Hindlimb muscle (tissue), 1 donor: ENCODE measurements around the gene RPS24. TPM values are rescaled to one million over a fixed set of nuclear protein-coding genes. Genes with fewer than 3 reads are reported as not detected.

ENCODE experiments used
- DNase-seq: peaks from one replicate; pipeline ENCODE4 v3.0.0-alpha.2; 2013
- polyA plus RNA-seq: library from polyadenylated mRNA; unstranded; fragments of 120-200 nt; gene quantifications from one replicate; pipeline ENCODE4 v1.2.1, GENCODE V29; 2013; ENCODE audit not compliant: insufficient read length

The RPS24 gene
- polyA plus RNA-seq, 1 donor: 3,169 TPM

- peak; percentile 52 for DNase-seq
These were observed 5.0 kb upstream of the RPS24 start for GRCh38 chr10:78028438-78029268.

- peak; percentile 96 for DNase-seq
These were observed 4.1 kb upstream of the RPS24 start, which contains the start of gene POLR3A for GRCh38 chr10:78029269-78030226. Gene POLR3A (minus strand): TSS chr10:78029515. CDS start chr10:78029407, 108 bp downstream.

- no peak for DNase-seq
These were observed 351 bp upstream of the RPS24 start for GRCh38 chr10:78033387-78033636.

GRCh38 chr10:78035025-78035424 is 1.4 kb downstream of the RPS24 start:
- no peak for DNase-seq

DNA sequence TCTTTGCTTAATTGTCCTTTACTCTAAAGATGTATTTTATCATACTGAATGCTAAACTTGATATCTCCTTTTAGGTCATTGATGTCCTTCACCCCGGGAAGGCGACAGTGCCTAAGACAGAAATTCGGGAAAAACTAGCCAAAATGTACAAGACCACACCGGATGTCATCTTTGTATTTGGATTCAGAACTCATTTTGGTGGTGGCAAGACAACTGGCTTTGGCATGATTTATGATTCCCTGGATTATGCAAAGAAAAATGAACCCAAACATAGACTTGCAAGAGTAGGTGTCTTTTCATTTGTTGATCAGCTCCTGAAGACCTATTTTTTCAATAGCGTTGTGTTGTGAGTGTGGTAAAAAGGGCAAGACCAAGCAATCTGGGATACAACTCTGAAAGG is 1.8 kb downstream of the RPS24 start:
- no peak for DNase-seq

- DNase-seq: no peak
These were observed 2.4 kb downstream of the RPS24 start for GRCh38 chr10:78035933-78036583.

DNA sequence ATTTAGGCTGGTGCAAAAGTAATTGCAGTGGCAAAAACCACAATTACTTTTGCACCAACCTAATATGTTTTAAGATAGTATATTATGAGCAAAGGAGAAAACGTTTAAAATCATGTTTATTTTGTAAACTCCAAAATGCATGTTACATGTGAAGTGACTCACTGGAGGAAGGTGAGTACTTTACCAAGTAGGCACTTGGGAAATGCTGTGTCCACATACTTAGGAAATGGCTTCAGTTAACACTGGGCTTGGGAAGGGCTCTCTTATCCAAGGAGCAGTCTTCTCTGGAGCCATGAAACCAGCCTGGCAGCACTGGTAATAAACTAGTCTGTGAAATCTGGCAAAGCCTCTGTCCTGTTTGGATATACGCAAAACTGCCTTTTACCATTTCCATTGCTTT is 4.4 kb downstream of the RPS24 start:
- no peak for DNase-seq

- no peak for DNase-seq
These were observed 5.3 kb downstream of the RPS24 start for GRCh38 chr10:78038791-78039547.

- no peak for DNase-seq
These were observed 6.1 kb downstream of the RPS24 start for GRCh38 chr10:78039743-78040142.

DNA sequence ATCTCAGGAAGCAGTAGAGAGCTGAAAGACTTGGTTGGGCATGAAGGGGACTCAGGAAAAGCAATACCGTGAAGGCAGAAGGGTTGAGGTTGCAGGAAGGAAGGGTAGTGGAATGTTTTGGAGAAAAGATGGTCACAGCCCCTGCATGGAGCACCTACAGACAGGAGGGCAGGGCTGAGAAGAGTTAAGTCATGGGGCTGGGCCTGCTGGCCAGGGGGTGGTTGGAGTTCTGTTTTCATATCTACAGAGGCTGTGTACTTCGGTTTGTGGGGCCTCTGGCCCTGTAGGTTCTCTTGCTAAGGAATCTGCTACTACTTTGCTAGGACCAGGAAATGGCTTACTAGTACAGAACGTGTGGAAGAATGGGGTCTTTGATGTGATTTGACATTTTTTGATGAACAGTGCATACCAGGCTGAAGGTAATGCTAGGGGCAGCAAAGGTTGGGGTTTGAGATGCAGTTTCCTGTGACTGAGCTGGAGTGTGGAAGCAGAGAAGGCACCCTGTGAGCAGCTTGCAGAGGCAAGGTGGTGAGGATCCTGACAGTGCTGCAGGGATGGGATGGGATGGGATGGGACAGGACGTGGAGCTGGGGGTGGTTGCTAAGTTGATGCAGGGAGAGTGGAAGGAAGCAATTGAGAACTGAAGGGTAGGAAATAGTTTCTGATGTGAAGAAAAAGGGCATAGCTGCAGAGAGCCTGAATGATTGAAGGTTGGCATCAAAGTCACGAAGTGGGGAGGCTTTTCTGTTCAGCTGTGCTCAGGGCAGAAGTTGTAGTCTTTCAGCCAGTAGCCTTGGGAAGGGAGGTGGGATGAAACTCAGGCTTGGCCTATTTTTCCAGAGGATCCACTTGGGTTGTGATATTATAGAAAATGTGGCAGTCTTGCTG is 7.8 kb downstream of the RPS24 start:
- DNase-seq: no peak

DNA sequence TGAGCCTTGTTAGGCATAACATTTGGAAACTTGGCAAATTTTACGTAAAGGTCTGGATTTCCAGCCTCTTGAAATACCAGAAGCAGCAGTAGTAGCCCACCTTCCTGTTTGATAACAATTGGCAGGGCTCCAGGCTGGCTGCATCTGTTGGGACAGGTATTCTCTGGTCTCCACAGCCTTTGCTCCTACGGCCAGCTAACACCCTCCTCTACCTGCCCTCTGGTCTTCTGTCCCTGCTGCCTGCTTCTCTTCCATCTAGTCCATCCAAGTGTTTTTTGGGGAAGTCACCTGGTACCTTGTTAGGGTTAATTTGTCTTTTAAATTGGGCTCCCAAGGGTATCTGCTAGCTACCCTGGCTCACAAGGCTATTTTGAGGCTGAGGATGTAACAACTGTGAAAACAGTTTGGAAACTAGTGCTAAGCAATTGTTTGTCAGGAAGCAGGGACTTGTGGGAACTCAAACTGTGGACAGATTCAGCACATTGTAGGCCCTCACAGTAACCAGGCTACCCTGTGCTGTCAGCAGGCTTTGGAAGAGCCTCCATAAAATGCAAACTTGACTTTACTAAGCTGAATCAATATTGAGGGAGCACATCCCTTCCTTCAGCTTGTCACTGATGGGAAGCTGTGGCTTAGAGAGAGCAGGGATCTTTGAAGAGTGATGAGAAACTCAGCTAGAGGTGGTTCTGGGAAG is 8.5 kb downstream of the RPS24 start:
- DNase-seq: no peak

- DNase-seq: no peak
These were observed 9.1 kb downstream of the RPS24 start for GRCh38 chr10:78042752-78043104.

DNA sequence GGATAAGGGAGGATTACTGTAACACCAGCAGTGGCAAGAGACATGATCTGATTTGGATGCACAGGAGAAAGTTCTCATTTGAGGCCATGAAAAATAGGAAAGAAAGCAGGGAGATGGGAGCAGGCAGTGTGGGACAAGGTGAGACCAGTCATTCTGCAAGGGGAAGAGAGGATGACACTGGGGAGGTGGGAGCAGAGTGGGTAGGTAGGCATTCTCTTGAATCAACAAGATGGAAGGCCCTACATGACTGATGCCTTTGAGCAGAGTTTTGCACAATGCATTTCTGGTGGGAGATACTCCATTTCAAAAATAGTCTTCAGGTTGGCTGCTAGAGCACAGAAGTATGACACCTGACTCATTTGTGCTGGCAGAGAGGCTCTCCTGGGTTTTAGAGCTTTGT is 10.5 kb downstream of the RPS24 start:
- DNase-seq: no peak

DNA sequence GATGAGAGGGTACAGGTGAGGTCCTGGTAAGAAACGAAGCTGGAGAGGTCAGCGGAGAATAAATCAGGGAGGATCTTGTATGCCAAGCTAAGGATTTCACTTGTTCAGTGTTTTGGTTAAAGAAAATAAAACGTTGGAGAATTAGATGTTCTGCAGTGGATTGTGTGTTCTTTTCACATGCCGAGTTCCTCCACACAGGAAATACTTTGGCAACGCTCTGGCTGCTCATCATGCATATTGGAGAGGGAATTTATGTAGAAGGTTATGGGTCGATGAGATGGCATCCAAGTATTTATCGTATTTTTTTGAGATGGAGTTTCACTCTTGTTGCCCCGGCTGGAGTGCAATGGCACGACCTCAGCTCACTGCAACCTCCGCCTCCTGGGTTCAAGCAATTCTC is 11.0 kb downstream of the RPS24 start:
- no peak for DNase-seq

GRCh38 chr10:78045237-78045636 is 11.6 kb downstream of the RPS24 start:
- no peak for DNase-seq

DNA sequence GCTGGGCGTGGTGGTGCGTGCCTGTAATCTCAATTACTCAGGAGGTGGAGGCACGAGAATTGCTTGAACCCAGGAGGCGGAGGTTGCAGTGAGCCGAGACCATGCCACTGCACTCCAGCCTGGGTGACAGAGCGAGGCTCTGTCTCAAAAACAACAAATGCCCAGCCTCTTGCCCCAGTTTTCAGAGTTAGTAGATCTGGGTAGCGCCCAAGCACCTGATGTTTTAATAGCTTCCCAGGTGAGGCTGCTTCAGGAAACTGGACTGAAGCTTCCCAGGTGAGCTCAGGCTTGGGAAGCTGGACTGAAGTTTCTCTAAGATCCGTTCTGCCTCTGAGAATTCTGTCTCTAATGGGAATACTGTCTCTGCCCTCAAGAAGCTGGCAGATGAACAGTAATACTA is 12.2 kb downstream of the RPS24 start:
- DNase-seq: no peak

DNA sequence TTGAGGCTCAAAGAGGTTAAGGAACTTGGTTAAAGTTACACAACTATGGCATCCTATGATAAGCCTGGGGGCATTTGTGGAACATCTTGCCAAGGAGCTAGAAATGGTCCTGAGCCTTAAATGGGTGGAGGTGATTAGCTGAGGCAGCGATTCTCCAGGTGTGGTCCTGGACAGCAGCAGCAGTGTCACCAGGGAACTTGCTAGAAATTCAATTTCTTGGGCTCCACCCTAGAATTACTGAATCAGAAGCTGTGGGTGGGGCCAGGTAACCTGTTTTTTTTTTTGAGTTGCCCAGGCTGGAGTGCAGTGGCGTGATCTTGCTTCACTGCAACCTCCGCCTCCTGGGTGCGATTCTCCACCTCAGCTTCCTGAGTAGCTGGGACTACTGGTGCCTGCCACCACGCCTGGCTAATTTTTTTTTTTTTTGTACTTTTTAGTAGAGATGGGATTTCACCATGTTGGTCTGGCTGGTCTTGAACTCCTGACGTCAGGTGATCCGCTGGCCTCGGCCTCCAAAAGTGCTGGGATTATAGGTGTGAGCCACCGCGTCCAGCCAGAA is 13.1 kb downstream of the RPS24 start:
- DNase-seq: no peak

DNA sequence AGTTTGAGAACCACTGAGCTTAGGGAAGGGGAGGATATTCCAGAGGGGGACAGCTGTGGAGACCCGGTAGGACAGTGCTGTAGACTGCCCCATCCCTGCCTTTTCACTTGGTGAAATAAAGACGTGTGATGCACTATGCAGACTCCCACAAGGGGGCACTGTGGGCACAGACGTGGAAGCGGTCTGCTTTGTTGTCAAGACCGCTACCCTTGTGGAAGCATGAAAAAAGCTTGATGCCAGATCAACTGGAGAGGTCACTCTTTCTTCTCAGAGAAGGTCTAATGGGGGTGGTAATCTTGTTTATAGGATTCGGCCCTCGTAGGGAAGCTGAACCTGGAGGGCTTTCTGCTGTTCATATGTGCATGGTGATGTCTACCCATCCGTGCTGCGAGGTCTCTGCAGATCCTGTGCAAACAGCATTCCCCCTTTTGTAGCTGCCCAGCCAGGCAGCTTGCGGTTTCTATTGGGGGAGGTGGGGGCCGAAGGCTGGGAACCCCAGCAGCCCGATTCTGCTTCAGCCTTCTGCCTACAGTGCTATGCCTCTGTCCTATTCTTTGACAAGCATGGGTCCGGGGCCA is 13.7 kb downstream of the RPS24 start:
- peak; percentile 86 for DNase-seq

- DNase-seq: peak; percentile 52
These were observed 16.2 kb downstream of the RPS24 start for GRCh38 chr10:78049851-78050250.

DNA sequence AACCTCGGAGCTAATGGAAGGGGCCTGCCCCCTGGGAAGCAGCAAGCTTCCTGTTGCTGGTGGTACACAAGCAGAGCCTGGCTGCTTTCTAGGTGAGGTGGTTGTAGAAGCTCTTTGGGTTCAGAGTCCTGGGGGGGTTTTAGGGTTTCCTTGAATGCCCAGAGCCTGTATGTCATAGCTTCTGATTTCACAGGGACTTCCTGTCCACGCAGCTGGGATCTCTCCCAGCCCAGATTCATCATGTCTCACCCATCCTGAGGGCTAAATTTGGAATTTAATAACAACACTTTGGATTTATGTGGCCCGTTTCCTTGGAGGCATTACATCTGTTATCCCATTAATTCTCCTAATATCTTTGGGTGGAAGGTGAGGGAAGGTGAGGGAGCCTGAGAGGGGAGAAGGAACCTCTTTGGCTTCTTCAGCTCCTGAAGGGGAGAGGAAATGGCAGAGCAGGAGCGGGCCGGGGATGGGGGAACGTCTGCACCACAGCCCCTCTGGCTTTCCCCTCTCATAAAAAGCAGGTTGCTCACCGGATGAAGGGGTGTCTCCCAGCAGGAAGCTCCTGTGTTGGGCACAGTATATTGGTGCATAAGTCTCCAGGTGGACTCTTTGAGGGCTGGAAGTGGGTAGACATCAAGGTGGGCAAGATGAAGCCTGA is 19.7 kb downstream of the RPS24 start:
- no peak for DNase-seq
